Measurements from ENCODE around the gene CRYGN.

DNA sequence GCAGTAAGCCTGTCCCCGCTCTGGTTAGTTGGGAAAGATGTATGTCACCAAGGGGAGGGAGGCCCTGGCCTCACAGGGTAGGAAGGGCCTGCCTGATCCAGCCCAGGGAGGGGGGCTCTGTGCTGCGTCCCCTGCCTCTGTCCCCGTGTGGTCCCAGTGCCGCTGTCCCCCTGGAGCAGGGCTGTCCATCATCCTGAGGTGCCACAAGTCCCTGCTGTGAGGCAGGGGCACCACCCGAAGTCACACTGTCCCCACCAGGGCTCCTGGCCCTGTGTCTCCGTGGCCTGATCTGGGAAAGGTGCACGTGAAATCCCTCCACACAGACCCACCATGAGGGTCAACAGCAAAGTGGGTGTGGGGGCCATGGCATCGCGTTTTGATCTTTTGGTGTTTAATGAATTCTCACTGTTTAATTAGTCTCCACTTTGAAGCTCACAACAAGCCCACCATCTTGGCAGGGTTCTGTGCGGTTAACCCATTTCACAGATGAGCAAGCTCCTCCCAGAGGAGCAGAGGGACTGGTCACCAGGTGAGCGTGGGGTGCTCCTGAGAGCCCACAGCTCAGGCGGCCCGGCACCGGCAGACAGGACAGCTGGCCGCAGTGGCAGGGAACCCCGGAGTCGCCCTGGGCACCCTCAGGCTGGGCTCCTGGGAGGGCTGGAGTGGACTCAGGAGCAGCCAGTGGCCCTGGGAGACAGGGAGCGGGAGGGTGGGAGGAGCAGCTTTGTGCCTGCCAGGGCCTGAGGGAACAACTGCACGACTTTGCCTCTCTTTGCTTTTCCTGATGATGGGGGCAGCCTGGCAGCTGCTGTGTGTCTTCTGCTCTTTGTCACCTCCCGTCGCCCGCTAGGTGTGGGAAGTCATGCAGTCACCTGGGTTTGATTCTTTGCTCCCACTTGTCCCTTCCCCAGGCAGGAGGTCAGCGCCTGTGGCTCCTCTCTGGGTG is 12.0 kb upstream of the CRYGN start:
- no peak for TF ChIP-seq CTCF (IDR thresholded peaks at IDR 0.05; ENCODE audit: borderline replicate concordance, extremely low read depth, low read length, poor library complexity, severe bottlenecking)
- no peak for TF ChIP-seq EZH2 (IDR thresholded peaks at IDR 0.05; ENCODE audit: borderline replicate concordance, low read depth, low read length, severe bottlenecking)

All from DND-41 (cell line).